DOHH2 (cell line): ENCODE results near the gene ZSWIM8.

ENCODE experiments used
- EZH2phosphoT487 ChIP-seq: fragments of 200-600 bp; sonication (generic); IDR thresholded peaks from 2 replicates; pipeline ENCODE4 v1.6.1; 2017; ENCODE audit warnings: borderline replicate concordance, mild to moderate bottlenecking, antibody characterized with exemption, low read length, moderate library complexity, mixed read lengths
- TF ChIP-seq, protein P1 (sequence below): fragments of 200-600 bp; sonication (generic); IDR thresholded peaks from one replicate; pipeline ENCODE4 v1.5.1; 2014; ENCODE audit warnings: antibody characterized with exemption, mild to moderate bottlenecking, low read depth, low read length; ENCODE audit not compliant: poor library complexity, severe bottlenecking

DNA sequence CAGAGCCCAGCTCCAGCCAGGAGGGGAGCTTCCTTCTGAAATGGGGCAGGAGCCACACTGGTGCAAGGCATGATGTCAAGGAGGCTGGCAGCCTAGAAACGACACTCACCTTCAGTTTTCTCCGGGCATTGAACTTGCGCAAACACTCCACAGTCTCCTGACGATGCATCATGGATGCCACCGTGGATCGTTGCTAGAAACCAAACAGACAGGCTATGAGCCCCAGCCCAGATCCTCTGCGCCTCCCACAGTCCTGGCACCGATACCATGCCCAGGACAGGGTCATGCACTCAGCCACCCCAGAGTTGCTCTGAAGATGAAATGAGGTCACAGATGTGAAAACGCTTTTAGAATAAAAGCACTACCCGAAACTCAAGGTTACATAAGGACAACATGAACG, 56.9 kb downstream of the ZSWIM8 start:
- TF ChIP-seq, protein P1, sequence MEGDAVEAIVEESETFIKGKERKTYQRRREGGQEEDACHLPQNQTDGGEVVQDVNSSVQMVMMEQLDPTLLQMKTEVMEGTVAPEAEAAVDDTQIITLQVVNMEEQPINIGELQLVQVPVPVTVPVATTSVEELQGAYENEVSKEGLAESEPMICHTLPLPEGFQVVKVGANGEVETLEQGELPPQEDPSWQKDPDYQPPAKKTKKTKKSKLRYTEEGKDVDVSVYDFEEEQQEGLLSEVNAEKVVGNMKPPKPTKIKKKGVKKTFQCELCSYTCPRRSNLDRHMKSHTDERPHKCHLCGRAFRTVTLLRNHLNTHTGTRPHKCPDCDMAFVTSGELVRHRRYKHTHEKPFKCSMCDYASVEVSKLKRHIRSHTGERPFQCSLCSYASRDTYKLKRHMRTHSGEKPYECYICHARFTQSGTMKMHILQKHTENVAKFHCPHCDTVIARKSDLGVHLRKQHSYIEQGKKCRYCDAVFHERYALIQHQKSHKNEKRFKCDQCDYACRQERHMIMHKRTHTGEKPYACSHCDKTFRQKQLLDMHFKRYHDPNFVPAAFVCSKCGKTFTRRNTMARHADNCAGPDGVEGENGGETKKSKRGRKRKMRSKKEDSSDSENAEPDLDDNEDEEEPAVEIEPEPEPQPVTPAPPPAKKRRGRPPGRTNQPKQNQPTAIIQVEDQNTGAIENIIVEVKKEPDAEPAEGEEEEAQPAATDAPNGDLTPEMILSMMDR = no peak
- no peak for TF ChIP-seq EZH2phosphoT487
